DND-41 (cell line): ENCODE measurements around the gene WDR88.
"Not testable (repeated sequence)": the region's sequence is repeated elsewhere in the genome, so short reads cannot be mapped to it uniquely, and the experiment has no call there.

Experiments
- ATAC-seq: fragments of 200-7000 bp; cut with Tn5 transposase; 3 replicates; pipeline ENCODE4 v1.9.1; 2021; ENCODE audit warnings: low read depth; ENCODE audit not compliant: insufficient read depth
- DNase-seq: peaks from one replicate; pipeline ENCODE4 v3.0.0-alpha.2; 2020
- H2AFZ ChIP-seq: 2 replicates; pipeline ENCODE4 v1.6.0; 2012; ENCODE audit warnings: low read depth, low read length
- H3K27ac ChIP-seq: 2 replicates; pipeline ENCODE4 v1.5.1; 2012; ENCODE audit warnings: low read length, inconsistent platforms
- H3K27me3 ChIP-seq: fragments of 200-600 bp; sonication (generic); 2 replicates; pipeline ENCODE4 v1.6.0; 2012; ENCODE audit warnings: low read length, mild to moderate bottlenecking, inconsistent platforms; ENCODE audit not compliant: insufficient read depth, poor library complexity
- H3K36me3 ChIP-seq: 2 replicates; pipeline ENCODE4 v1.5.1; 2012; ENCODE audit warnings: low read length, inconsistent platforms; ENCODE audit not compliant: insufficient read depth
- H3K4me1 ChIP-seq: 2 replicates; pipeline ENCODE4 v1.5.1; 2012; ENCODE audit warnings: mild to moderate bottlenecking, low read length; ENCODE audit not compliant: insufficient read depth
- H3K4me2 ChIP-seq: 2 replicates; pipeline ENCODE4 v1.6.0; 2012; ENCODE audit warnings: mild to moderate bottlenecking, moderate library complexity, low read length, inconsistent platforms; ENCODE audit not compliant: insufficient read depth
- H3K4me3 ChIP-seq, 2 experiments: fragments of 200-600 bp in 1 of 2; shearing (Covaris generic) in 1 of 2; 2 replicates each; pipeline ENCODE4 v1.5.1; 2012 to 2016; ENCODE audit warnings: inconsistent platforms in 2 of 2, low read length in 2 of 2, mild to moderate bottlenecking in 2 of 2, low read depth in 1 of 2, moderate library complexity in 1 of 2
- H3K79me2 ChIP-seq: 2 replicates; pipeline ENCODE4 v1.6.0; 2012; ENCODE audit warnings: low read length, inconsistent platforms; ENCODE audit not compliant: insufficient read depth
- H3K9ac ChIP-seq: 2 replicates; pipeline ENCODE4 v1.6.0; 2012; ENCODE audit warnings: low read depth, mild to moderate bottlenecking, inconsistent platforms, low read length, moderate library complexity
- H3K9me3 ChIP-seq: 2 replicates; pipeline ENCODE4 v1.5.1; 2012; ENCODE audit warnings: low read length, moderate library complexity, mild to moderate bottlenecking, inconsistent platforms; ENCODE audit not compliant: insufficient read depth, severe bottlenecking
- H4K20me1 ChIP-seq: 2 replicates; pipeline ENCODE4 v1.6.0; 2012; ENCODE audit warnings: low read length; ENCODE audit not compliant: insufficient read depth
- EZH2 ChIP-seq: IDR thresholded peaks from 3 replicates; pipeline ENCODE4 v1.6.1; 2012; ENCODE audit warnings: borderline replicate concordance, low read depth, mild to moderate bottlenecking, moderate library complexity, low read length, inconsistent platforms; ENCODE audit not compliant: severe bottlenecking
- TF ChIP-seq, protein P1 (sequence below): IDR thresholded peaks from 2 replicates; pipeline ENCODE4 v1.5.1; 2012; ENCODE audit warnings: borderline replicate concordance, low read length, moderate library complexity, mild to moderate bottlenecking; ENCODE audit not compliant: poor library complexity, severe bottlenecking; ENCODE audit errors: extremely low read depth

Gene WDR88

DNA sequence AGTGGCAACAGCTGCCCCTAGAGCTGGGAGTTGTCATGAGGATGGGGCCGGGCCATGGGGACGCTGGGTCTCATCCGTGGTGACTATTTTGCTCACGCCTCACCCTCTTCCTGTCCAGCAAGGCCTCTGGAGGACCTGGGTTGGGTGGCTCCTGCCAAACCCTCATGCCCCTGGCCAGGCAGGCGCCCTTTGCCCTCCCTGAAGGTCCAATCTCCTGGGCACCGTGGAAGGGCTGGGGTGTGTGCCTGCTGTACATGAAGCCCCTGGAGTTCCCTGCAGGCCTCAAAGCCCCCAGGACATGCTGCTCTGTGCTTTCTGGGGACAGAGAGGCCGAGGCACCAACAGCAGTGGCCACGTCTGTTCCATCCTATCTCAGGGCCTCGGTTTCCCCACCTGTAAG, 76.0 kb downstream of the WDR88 start:
- no peaks in the 10 kb centered on the region for H3K27me3 ChIP-seq
- TF ChIP-seq EZH2 = no peak
- TF ChIP-seq, protein P1, sequence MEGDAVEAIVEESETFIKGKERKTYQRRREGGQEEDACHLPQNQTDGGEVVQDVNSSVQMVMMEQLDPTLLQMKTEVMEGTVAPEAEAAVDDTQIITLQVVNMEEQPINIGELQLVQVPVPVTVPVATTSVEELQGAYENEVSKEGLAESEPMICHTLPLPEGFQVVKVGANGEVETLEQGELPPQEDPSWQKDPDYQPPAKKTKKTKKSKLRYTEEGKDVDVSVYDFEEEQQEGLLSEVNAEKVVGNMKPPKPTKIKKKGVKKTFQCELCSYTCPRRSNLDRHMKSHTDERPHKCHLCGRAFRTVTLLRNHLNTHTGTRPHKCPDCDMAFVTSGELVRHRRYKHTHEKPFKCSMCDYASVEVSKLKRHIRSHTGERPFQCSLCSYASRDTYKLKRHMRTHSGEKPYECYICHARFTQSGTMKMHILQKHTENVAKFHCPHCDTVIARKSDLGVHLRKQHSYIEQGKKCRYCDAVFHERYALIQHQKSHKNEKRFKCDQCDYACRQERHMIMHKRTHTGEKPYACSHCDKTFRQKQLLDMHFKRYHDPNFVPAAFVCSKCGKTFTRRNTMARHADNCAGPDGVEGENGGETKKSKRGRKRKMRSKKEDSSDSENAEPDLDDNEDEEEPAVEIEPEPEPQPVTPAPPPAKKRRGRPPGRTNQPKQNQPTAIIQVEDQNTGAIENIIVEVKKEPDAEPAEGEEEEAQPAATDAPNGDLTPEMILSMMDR = no peak
- H2AFZ ChIP-seq = no peak overlapping the region
- H3K9ac ChIP-seq = no peak overlapping the region
- no peak for ATAC-seq
- no peak overlapping the region for H3K27ac ChIP-seq
- DNase-seq = no peak
- H3K9me3 ChIP-seq = no peaks in the 10 kb centered on the region
- no peaks in the 10 kb centered on the region for H3K36me3 ChIP-seq
- no peak overlapping the region for H3K4me3 ChIP-seq
- H4K20me1 ChIP-seq = no peaks in the 10 kb centered on the region; the same call in 1 of the 2 replicates
- H3K79me2 ChIP-seq = no peaks in the 10 kb centered on the region
- no peaks in the 10 kb centered on the region for H3K4me1 ChIP-seq
- no peak overlapping the region for H3K4me2 ChIP-seq

DNA sequence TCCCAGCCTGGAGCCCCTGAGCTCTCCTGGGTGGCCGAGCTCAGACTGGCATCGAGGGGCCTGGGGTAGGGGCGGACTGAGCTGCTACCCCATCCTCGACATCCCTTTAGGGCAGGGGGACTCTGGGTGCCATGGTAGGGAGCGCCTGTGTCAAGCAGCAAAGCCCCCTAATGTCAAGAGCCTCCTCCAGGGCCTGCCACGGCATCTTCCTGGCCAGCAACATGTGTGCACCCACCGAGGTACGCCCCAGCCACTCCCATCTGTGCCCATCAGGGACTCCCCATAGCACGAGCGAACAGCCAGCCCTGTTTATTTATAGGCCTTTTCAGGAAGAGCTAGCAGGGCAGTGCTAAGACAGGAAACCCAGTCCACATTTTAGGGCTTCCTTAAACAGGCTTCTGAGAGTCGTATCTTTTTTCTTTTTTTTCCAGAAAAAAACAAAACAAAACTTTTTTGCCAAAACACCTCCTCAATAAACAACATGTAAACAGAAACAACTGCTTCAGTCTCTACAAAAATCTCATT, 76.5 kb downstream of the WDR88 start:
- Histone ChIP-seq H3K4me1 (no peaks in the 10 kb centered on the region), H3K4me3 (no peak overlapping the region), H3K27ac (no peak overlapping the region)

DNA sequence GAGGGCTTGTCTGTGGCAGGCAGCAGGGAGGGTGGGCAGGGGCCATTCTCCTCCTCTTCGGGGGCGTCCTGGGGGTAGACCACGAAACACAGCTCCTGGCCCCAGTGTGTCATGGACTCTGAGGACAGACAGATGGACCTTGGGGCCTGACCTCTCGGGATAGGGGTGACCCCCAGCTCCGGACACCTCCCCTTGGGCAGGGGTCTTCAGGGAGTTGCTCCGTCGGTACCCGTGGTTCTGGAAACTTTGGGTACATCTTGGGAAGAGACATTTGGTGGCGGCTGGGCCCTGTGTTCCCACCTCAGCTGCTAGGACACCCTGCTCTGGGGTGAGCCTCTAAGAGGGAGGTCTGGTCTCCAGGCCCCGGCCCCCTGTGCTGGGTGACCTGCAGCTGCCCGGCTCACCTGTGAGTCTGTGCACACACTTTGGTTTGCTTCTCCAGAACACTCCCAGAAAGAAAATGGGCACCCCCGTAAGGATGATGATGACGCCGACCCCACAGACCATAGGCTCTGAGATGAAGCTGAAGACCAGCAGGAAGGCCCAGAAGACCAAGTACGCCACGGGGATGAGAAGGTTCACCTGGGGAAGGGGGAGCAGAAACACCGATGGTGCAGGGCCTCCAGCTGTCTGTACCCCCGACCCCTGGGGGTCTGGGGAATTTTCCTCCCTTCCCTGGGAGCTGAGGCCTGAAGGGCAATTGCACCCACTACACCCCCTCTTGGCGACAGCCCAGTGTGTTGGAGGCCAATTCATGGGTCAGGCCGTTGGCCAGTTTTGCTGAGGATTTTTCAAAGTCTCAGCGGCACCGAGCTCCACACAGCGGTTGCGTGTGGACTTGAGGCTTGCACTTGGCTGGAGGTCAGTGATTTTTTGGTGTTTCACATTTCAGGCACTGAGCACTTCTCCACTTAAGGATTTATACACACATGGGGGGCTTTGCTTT, 77.3 kb downstream of the WDR88 start:
- H3K27me3 ChIP-seq = no peaks in the 10 kb centered on the region
- H3K4me1 ChIP-seq = no peaks in the 10 kb centered on the region
- ATAC-seq = no peak
- no peaks in the 10 kb centered on the region for H3K79me2 ChIP-seq
- DNase-seq = no peak
- H3K9me3 ChIP-seq = no peaks in the 10 kb centered on the region
- no peak overlapping the region for H3K4me2 ChIP-seq
- no peak for TF ChIP-seq EZH2
- TF ChIP-seq, protein P1 = no peak
- no peak overlapping the region for H3K4me3 ChIP-seq
- no peak overlapping the region for H3K27ac ChIP-seq
- H3K36me3 ChIP-seq = no peaks in the 10 kb centered on the region
- no peaks in the 10 kb centered on the region for H4K20me1 ChIP-seq
- H3K9ac ChIP-seq = no peak overlapping the region
- no peak overlapping the region for H2AFZ ChIP-seq

More for the DNA sequence above, 76.5 kb downstream of the WDR88 start:
- no peaks in the 10 kb centered on the region; the same call in 1 of the 2 replicates for H4K20me1 ChIP-seq
- H3K9me3 ChIP-seq = no peaks in the 10 kb centered on the region
- H2AFZ ChIP-seq = no peak overlapping the region
- TF ChIP-seq, protein P1 = no peak
- no peak for TF ChIP-seq EZH2
- ATAC-seq (no peak), DNase-seq (no peak)
- H3K4me2 ChIP-seq = no peak overlapping the region
- H3K79me2 ChIP-seq = no peaks in the 10 kb centered on the region
- no peak overlapping the region for H3K9ac ChIP-seq
- H3K27me3 ChIP-seq = no peaks in the 10 kb centered on the region
- no peaks in the 10 kb centered on the region for H3K36me3 ChIP-seq

- not testable (repeated sequence) for H3K36me3 ChIP-seq, H3K9ac ChIP-seq, H4K20me1 ChIP-seq, H2AFZ ChIP-seq, H3K9me3 ChIP-seq, H3K27me3 ChIP-seq, ATAC-seq, H3K27ac ChIP-seq, H3K4me2 ChIP-seq, H3K4me3 ChIP-seq, H3K4me1 ChIP-seq, DNase-seq, H3K79me2 ChIP-seq
These were observed 77.9 kb downstream of the WDR88 start for GRCh38 chr19:33209850-33210230.
